Body of pancreas (tissue), 4 donors: ENCODE data around the gene PTTG1IP. TPM values are rescaled to one million over a fixed set of nuclear protein-coding genes. Genes with fewer than 3 reads are reported as not detected.

Experiments
- ATAC-seq: fragments of 150-250 bp; one replicate; pipeline ENCODE4 v1.9.1; 2016
- DNase-seq, 4 donors: peaks; one replicate each; pipeline ENCODE4 v3.0.0-alpha.2; 2019
- H3K27ac ChIP-seq, 4 donors: fragments of 200-600 bp; sonication (generic); 1 replicate in 3 of 4; 2 replicates in 1 of 4; pipeline versions ENCODE4 v1.5.1 to v1.6.1; 2016 to 2019; ENCODE audit warnings: mild to moderate bottlenecking in 1 of 4, mixed read lengths in 1 of 4, moderate library complexity in 1 of 4
- H3K27me3 ChIP-seq, 2 donors: fragments of 200-600 bp; sonication (generic); one replicate each; pipeline ENCODE4 v1.6.0; 2016; ENCODE audit warnings: mild to moderate bottlenecking in 1 of 2
- H3K36me3 ChIP-seq, 2 donors: fragments of 200-600 bp; sonication (generic); replicated peaks in 1 of 2; 2 replicates each; pipeline ENCODE4 v1.5.1; 2016; ENCODE audit warnings: low read depth in 2 of 2; ENCODE audit not compliant: insufficient read depth in 1 of 2
- H3K4me1 ChIP-seq: fragments of 200-600 bp; sonication (generic); one replicate; pipeline ENCODE4 v1.6.0; 2016
- H3K4me3 ChIP-seq, 2 donors: fragments of 200-600 bp; sonication (generic); 1 replicate in 1 of 2; 2 replicates in 1 of 2; pipeline ENCODE4 v1.5.1; 2016 to 2019
- H3K9me3 ChIP-seq, 3 donors: fragments of 200-600 bp; sonication (generic); 1 replicate in 2 of 3; 2 replicates in 1 of 3; pipeline ENCODE4 v1.5.1; 2016
- CTCF ChIP-seq, 7 experiments: fragments of 450-650 bp in 4 of 7; fragments of 200-600 bp in 3 of 7; sonication (generic) in 3 of 7; IDR thresholded peaks; one replicate each; pipeline ENCODE4 v1.5.1; 2016 to 2019; ENCODE audit warnings: antibody characterized with exemption in 7 of 7
- POLR2A ChIP-seq, 3 donors: fragments of 450-650 bp; IDR thresholded peaks; one replicate each; pipeline ENCODE4 v1.6.1; 2016; ENCODE audit warnings: antibody characterized with exemption in 3 of 3, mild to moderate bottlenecking in 2 of 3
- WGBS, 2 donors: methylation state at CpG; one replicate each; pipeline ENCODE4 v1.1.5; 2017; 5-methylcytosine and 5-hydroxymethylcytosine counted together
- intact Hi-C: fragments of 100-400 bp; cut with DNase I; formaldehyde crosslinking; loops from one replicate; pipeline ENCODE4 v1.15.1; 2023
- total RNA-seq, 2 donors: library from RNA; depleted of rRNA; stranded (reverse); fragments of >200 nt; gene quantifications; one replicate each; pipeline ENCODE4 v1.1.0, GENCODE V29; 2016

PTTG1IP gene
- total RNA-seq, 2 donors from 2014 or later, result 71.5 to 106 TPM

GRCh38 chr21:44831227-44831860 lies 42.1 kb downstream of the PTTG1IP start:
- H3K4me3 ChIP-seq, result no peak overlapping the region
- 48 to 57% methylated on average over 7 of the region's 7 CpGs for WGBS, 2 donors
- ATAC-seq (no peak), DNase-seq (no peak)
- peaks cover 0 to 5% (median 0%) of the 10 kb centered on the region in 3 donors for H3K9me3 ChIP-seq
- intact Hi-C loops, result no loop called here
- H3K27me3 ChIP-seq, result no peaks in the 10 kb centered on the region
- TF ChIP-seq POLR2A (IDR thresholded peaks at IDR 0.05) (no peak), CTCF (IDR thresholded peaks at IDR 0.05) (no peak)
- H3K36me3 ChIP-seq, result no peaks in the 10 kb centered on the region
- H3K27ac ChIP-seq, result no peak overlapping the region
- H3K4me1 ChIP-seq, result no peaks in the 10 kb centered on the region

- Histone ChIP-seq H3K36me3 (no peaks in the 10 kb centered on the region), H3K4me3 (no peak overlapping the region), H3K9me3 (peaks cover 0 to 5% (median 0%) of the 10 kb centered on the region in 3 donors), H3K27ac (no peak overlapping the region), H3K27me3 (no peaks in the 10 kb centered on the region), H3K4me1 (no peaks in the 10 kb centered on the region)
- DNase-seq (no peak), ATAC-seq (no peak)
- TF ChIP-seq CTCF (IDR thresholded peaks at IDR 0.05) (no peak), POLR2A (IDR thresholded peaks at IDR 0.05) (no peak)
- 48 to 52% methylated on average over 2 of the region's 2 CpGs for WGBS, 2 donors
- intact Hi-C loops, result no loop called here
These were observed 43.9 kb downstream of the PTTG1IP start for GRCh38 chr21:44829507-44830092.

GRCh38 chr21:44828362-44829056 lies 45.0 kb downstream of the PTTG1IP start:
- no peak for TF ChIP-seq CTCF (IDR thresholded peaks at IDR 0.05)
- H3K4me3 ChIP-seq, result no peak overlapping the region
- H3K36me3 ChIP-seq, result no peaks in the 10 kb centered on the region
- no peaks in the 10 kb centered on the region for H3K4me1 ChIP-seq
- no peak overlapping the region for H3K27ac ChIP-seq
- WGBS, 2 donors, result 71% methylated on average over 4 of the region's 4 CpGs
- no peak for DNase-seq
- intact Hi-C loops, result no loop called here
- no peak for ATAC-seq
- H3K27me3 ChIP-seq, result no peaks in the 10 kb centered on the region
- peaks cover 0 to 6% (median 0%) of the 10 kb centered on the region in 3 donors for H3K9me3 ChIP-seq

- TF ChIP-seq CTCF (IDR thresholded peaks at IDR 0.05) (no peak), POLR2A (IDR thresholded peaks at IDR 0.05) (no peak)
- H3K9me3 ChIP-seq, result peaks cover 0 to 15% (median 0%) of the 10 kb centered on the region in 3 donors
- peaks cover 8% of the 10 kb centered on the region for H3K4me1 ChIP-seq
- no peak for ATAC-seq
- H3K4me3 ChIP-seq, result no peak overlapping the region
- intact Hi-C loops, result no loop called here
- no peaks in the 10 kb centered on the region for H3K36me3 ChIP-seq
- DNase-seq, result no peak
- WGBS, 2 donors, result 75 to 93% methylated on average over 1 of the region's 1 CpG
- no peaks in the 10 kb centered on the region for H3K27me3 ChIP-seq
- H3K27ac ChIP-seq, result no peak overlapping the region
These were observed 50.3 kb downstream of the PTTG1IP start for GRCh38 chr21:44823179-44823660.
